Common myeloid progenitor, CD34-positive (primary cell): Measurements from ENCODE around the gene TIMP2.

Source experiments
- CTCF ChIA-PET: fragments of 350-600 bp; sonication (Branson Sonifier 250); formaldehyde crosslinking; loops from one replicate; lab custom pipeline; 2021; ENCODE audit warnings: antibody characterized with exemption; lab: Charles Lee
- POLR2A ChIA-PET: fragments of 350-600 bp; sonication (Branson Sonifier 250); formaldehyde crosslinking; loops from one replicate; lab custom pipeline; 2021; ENCODE audit warnings: antibody characterized with exemption; lab: Charles Lee
- DNase-seq, 3 donors: peaks; one replicate each; pipeline versions ENCODE4 v3.0.0 to v3.0.0-alpha.2; 2013
- H3K27ac ChIP-seq, 2 experiments: 1 replicate in 1 of 2; 2 replicates in 1 of 2; pipeline ENCODE4 v1.7.0; 2013; ENCODE audit warnings: inconsistent platforms in 2 of 2, low read length in 2 of 2, mild to moderate bottlenecking in 2 of 2, low read depth in 1 of 2, moderate library complexity in 1 of 2; ENCODE audit not compliant: severe bottlenecking in 2 of 2, insufficient read depth in 1 of 2, poor library complexity in 1 of 2
- H3K27me3 ChIP-seq, 5 experiments: replicated peaks in 2 of 5; 1 replicate in 3 of 5; 2 replicates in 2 of 5; pipeline versions ENCODE4 v1.6.1 to v1.7.0; 2013; ENCODE audit warnings: low read length in 4 of 5, mild to moderate bottlenecking in 2 of 5, moderate library complexity in 2 of 5, inconsistent platforms in 1 of 5; ENCODE audit not compliant: insufficient read depth in 5 of 5, control insufficient read depth in 4 of 5
- H3K36me3 ChIP-seq, 4 experiments: 1 replicate in 2 of 4; 2 replicates in 2 of 4; pipeline versions ENCODE4 v1.6.1 to v1.7.0; 2013; ENCODE audit warnings: low read length in 3 of 4, control low read depth in 1 of 4, mild to moderate bottlenecking in 1 of 4; ENCODE audit not compliant: control insufficient read depth in 4 of 4, insufficient read depth in 4 of 4
- H3K4me1 ChIP-seq, 4 experiments: 1 replicate in 3 of 4; 2 replicates in 1 of 4; pipeline versions ENCODE4 v1.6.1 to v1.7.1; 2013; ENCODE audit warnings: low read length in 3 of 4, mild to moderate bottlenecking in 3 of 4, control low read depth in 1 of 4, inconsistent platforms in 1 of 4, moderate library complexity in 1 of 4; ENCODE audit not compliant: control insufficient read depth in 4 of 4, insufficient read depth in 4 of 4; ENCODE audit errors: control extremely low read depth in 1 of 4
- H3K4me3 ChIP-seq, 7 experiments: 1 replicate in 4 of 7; 2 replicates in 3 of 7; pipeline versions ENCODE4 v1.5.1 to v1.7.0; 2013; ENCODE audit warnings: mild to moderate bottlenecking in 7 of 7, low read length in 6 of 7, moderate library complexity in 6 of 7, inconsistent platforms in 2 of 7, low read depth in 2 of 7, control low read depth in 1 of 7; ENCODE audit not compliant: insufficient read depth in 4 of 7, control insufficient read depth in 1 of 7; ENCODE audit errors: extremely low read depth in 1 of 7
- H3K9me3 ChIP-seq, 5 experiments: 1 replicate in 4 of 5; 2 replicates in 1 of 5; pipeline versions ENCODE4 v1.6.1 to v1.7.1; 2013; ENCODE audit warnings: low read length in 4 of 5, mild to moderate bottlenecking in 2 of 5, inconsistent platforms in 1 of 5, low read depth in 1 of 5, moderate library complexity in 1 of 5; ENCODE audit not compliant: control insufficient read depth in 4 of 5, insufficient read depth in 2 of 5; ENCODE audit errors: control extremely low read depth in 1 of 5
- WGBS: methylation state at CpG from one replicate; pipeline ENCODE4 v1.1.5; 2013; ENCODE audit not compliant: insufficient coverage; 5-methylcytosine and 5-hydroxymethylcytosine counted together

Gene TIMP2

GRCh38 chr17:78896091-78896833 is 28.9 kb downstream of the TIMP2 start:
- Histone ChIP-seq H3K4me3 (no peak overlapping the region), H3K36me3 (peaks cover 4 to 30% (median 7%) of the 10 kb centered on the region in 4 experiments), H3K4me1 (peaks cover 0 to 34% (median 30%) of the 10 kb centered on the region in 4 experiments), H3K27me3 (no peaks in the 10 kb centered on the region), H3K27ac (no peak overlapping the region), H3K9me3 (no peaks in the 10 kb centered on the region)
- ChIA-PET CTCF (interaction anchor here (0.8 to 2.3 kb wide), 6 partner anchors 8 to 75 kb away, joined by 3 to 6 read pairs (median 3); no protein-coding TSS in a partner anchor), POLR2A (no interaction called here)
- DNase-seq, result no peak
- WGBS, result 97% methylated on average over 16 of the region's 20 CpGs

GRCh38 chr17:78895322-78895721 is 29.9 kb downstream of the TIMP2 start:
- CTCF ChIA-PET, result interaction anchor here (1.2 to 2.0 kb wide), 4 partner anchors 9 to 76 kb away, joined by 3 to 6 read pairs (median 3); no protein-coding TSS in a partner anchor
- POLR2A ChIA-PET, result no interaction called here
- H3K36me3 ChIP-seq, result peaks cover 0 to 24% (median 3%) of the 10 kb centered on the region in 4 experiments
- H3K27me3 ChIP-seq, result no peaks in the 10 kb centered on the region
- H3K9me3 ChIP-seq, result no peaks in the 10 kb centered on the region
- H3K4me3 ChIP-seq, result no peak overlapping the region
- WGBS, result 100% methylated on average over 3 of the region's 5 CpGs
- no peak overlapping the region for H3K27ac ChIP-seq
- no peak for DNase-seq
- peaks cover 0 to 44% (median 38%) of the 10 kb centered on the region in 4 experiments for H3K4me1 ChIP-seq

DNA sequence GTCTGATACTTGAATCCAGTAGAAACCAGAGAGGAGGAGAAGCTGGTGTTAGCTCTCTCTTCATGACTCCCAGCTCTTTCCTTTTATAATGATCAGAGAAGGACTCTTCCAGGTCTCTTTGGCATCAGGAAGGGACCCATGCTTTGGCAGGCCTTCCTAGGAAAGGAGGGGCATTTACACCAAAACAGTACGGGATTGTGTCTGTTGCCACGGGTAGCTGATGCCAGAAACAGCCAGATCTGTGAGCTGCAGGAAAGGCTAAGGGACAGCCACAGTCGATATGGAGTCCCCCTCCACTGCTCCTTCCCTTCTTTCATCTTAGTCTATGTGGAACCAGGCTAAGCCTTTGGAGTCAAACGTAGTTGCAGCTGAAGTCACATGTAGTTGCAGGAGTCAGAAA is 31.5 kb downstream of the TIMP2 start:
- DNase-seq, result no peak
- Histone ChIP-seq H3K4me1 (peaks cover 0 to 55% (median 48%) of the 10 kb centered on the region in 4 experiments), H3K36me3 (peaks cover 0 to 21% (median 3%) of the 10 kb centered on the region in 4 experiments), H3K9me3 (no peaks in the 10 kb centered on the region), H3K27ac (no peak overlapping the region), H3K27me3 (no peaks in the 10 kb centered on the region), H3K4me3 (no peak overlapping the region)
- WGBS, result 77% methylated on average over 4 of the region's 4 CpGs
- CTCF ChIA-PET, result interaction anchor here (0.8 to 1.3 kb wide), 3 partner anchors 10 to 30 kb away, joined by 3 to 6 read pairs (median 3); no protein-coding TSS in a partner anchor
- POLR2A ChIA-PET, result interaction anchor here (1.5 kb wide), 1 partner anchor 22 kb away, joined by 4 read pairs; no protein-coding TSS in a partner anchor

DNA sequence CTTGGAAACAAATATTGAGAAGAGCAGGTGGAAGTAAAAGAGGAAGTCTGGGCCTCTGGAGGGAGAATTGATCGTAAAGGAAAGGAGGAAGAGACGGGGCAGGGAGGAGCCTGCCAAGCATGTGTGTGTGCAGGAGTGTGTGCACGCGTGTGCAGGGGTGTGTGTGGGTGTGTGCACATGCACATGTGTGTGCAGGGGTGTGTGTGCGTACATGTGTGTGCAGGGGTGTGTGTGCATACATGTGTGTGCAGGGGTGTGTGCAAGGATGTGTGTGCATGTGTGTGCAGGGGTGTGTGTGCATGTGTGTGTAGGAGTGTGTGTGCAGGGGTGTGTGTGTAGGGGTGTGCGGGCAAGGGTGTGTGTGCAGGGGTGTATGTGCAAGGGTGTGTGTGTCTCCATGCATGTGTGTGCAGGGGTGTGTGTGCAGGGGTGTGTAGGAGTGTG is 32.2 kb downstream of the TIMP2 start:
- H3K9me3 ChIP-seq, result no peaks in the 10 kb centered on the region
- peak in 2 of 3 donors; percentile 67 to 77 for DNase-seq
- H3K4me3 ChIP-seq, result peak overlapping the region in 1 of 7 experiments; percentile 28
- H3K4me1 ChIP-seq, result peaks cover 0 to 55% (median 48%) of the 10 kb centered on the region in 4 experiments
- 17% methylated on average over 2 of the region's 6 CpGs for WGBS
- peaks cover 0 to 21% (median 2%) of the 10 kb centered on the region in 4 experiments for H3K36me3 ChIP-seq
- H3K27me3 ChIP-seq, result no peaks in the 10 kb centered on the region
- no peak overlapping the region for H3K27ac ChIP-seq
- POLR2A ChIA-PET, result no interaction called here
- CTCF ChIA-PET, result interaction anchor here (1.3 to 2.1 kb wide), 3 partner anchors 9 to 20 kb away, joined by 3 to 6 read pairs (median 4); no protein-coding TSS in a partner anchor

DNA sequence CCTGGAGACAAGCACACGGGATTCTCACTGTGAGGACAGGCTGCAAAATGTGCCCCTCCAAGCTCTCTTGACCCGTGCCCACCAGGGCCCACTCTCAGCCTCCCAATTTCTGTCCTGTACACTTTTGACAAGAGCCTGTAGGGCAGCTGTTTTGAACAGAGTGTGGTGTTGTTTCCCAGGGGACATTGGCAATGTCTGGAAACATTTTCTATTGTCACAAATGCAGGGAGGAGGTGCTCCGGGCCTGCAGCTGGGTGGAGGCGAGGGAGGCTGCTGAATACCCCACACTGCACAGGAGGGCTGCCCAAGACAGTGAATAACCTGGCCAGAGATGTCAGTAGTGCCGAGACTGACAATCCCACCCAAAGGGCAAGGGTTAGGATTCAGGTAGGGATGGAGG is 32.7 kb downstream of the TIMP2 start:
- Histone ChIP-seq H3K4me1 (peaks cover 0 to 55% (median 48%) of the 10 kb centered on the region in 4 experiments), H3K9me3 (no peaks in the 10 kb centered on the region), H3K27ac (peak overlapping the region in 1 of 2 experiments; percentile 4), H3K4me3 (no peak overlapping the region), H3K36me3 (peaks cover 0 to 16% (median 1%) of the 10 kb centered on the region in 4 experiments), H3K27me3 (no peaks in the 10 kb centered on the region)
- ChIA-PET POLR2A (no interaction called here), CTCF (interaction anchor here (1.2 to 2.1 kb wide), 2 partner anchors 10 to 18 kb away, joined by 4 to 5 read pairs; partner anchors contain the start of gene CEP295NL)
- DNase-seq, result no peak
- WGBS, result 61% methylated on average over 5 of the region's 5 CpGs

- ChIA-PET CTCF (interaction anchor here (1.2 to 2.1 kb wide), 3 partner anchors 11 to 18 kb away, joined by 3 to 5 read pairs (median 4); partner anchors contain the start of gene CEP295NL), POLR2A (no interaction called here)
- peaks cover 0 to 55% (median 48%) of the 10 kb centered on the region in 4 experiments for H3K4me1 ChIP-seq
- no peaks in the 10 kb centered on the region for H3K27me3 ChIP-seq
- 92% methylated on average over 14 of the region's 14 CpGs for WGBS
- no peak for DNase-seq
- no peaks in the 10 kb centered on the region for H3K9me3 ChIP-seq
- no peak overlapping the region for H3K4me3 ChIP-seq
- H3K36me3 ChIP-seq, result peaks cover 0 to 13% (median under 1%) of the 10 kb centered on the region in 4 experiments
- peak overlapping the region in 1 of 2 experiments; percentile 4 for H3K27ac ChIP-seq
Measured at GRCh38 chr17:78892062-78892456, 33.1 kb downstream of the TIMP2 start.
